ENCODE data around the gene CCDC188. TPM values are rescaled to one million over a fixed set of nuclear protein-coding genes. Genes with fewer than 3 reads are reported as not detected.

The CCDC188 gene
- total RNA-seq, 1 donor from 2014 or later, result 6.8 TPM

GRCh38 chr22:20099099-20099711, 51.6 kb downstream of the CCDC188 start:
- ATAC-seq (no peak), DNase-seq (ENCODE audit: low spot score) (no peak)
- intact Hi-C loops (cut with DNase I), result no loop called here

Small RNAs within 50 kb of the gene (microRNA-seq; reads per million reads assigned to microRNA genes)
- gene MIR6816, result not detected

Other genes starting within 250 kb of the CCDC188 start
- 155 TPM for gene COMT, start 209.3 kb downstream of the CCDC188 start, total RNA-seq
- gene TXNRD2, start 209.2 kb downstream of the CCDC188 start, total RNA-seq, result 33.9 TPM
- 59.4 TPM for gene ARVCF, start 134.2 kb downstream of the CCDC188 start, total RNA-seq
- gene TANGO2, start 129.9 kb downstream of the CCDC188 start, total RNA-seq, result 28.4 TPM
- 37.6 TPM for gene DGCR8, start 70.8 kb downstream of the CCDC188 start, total RNA-seq
- 58.8 TPM for gene RANBP1, start 35.0 kb downstream of the CCDC188 start, total RNA-seq
- gene TRMT2A, start 33.8 kb downstream of the CCDC188 start, total RNA-seq, result 46.8 TPM
- 143 TPM for gene ZDHHC8, start 19.3 kb downstream of the CCDC188 start, total RNA-seq
- 4.4 TPM for gene RTN4R, start 117.3 kb upstream of the CCDC188 start, total RNA-seq
- 28.9 TPM for gene DGCR6L, start 169.0 kb upstream of the CCDC188 start, total RNA-seq
- 10.8 TPM for gene ZNF74, start 243.1 kb upstream of the CCDC188 start, total RNA-seq

All from sciatic nerve (tissue), 2 donors.